Loucy (cell line): ENCODE results near the gene GAK.

Experiments used
- H2AFZ ChIP-seq: fragments of 200-600 bp; sonication (generic); 2 replicates; pipeline ENCODE4 v1.6.0; 2016; ENCODE audit warnings: antibody characterized with exemption, mild to moderate bottlenecking, low read length, moderate library complexity
- H3F3A ChIP-seq: fragments of 200-600 bp; 2 replicates; pipeline ENCODE4 v1.6.0; 2016; ENCODE audit warnings: antibody characterized with exemption, low read depth, mild to moderate bottlenecking
- H3K27me3 ChIP-seq: fragments of 200-600 bp; sonication (generic); 2 replicates; pipeline ENCODE4 v1.6.1; 2014; ENCODE audit warnings: low read length, mild to moderate bottlenecking; ENCODE audit not compliant: insufficient read depth, poor library complexity, severe bottlenecking
- H3K36me3 ChIP-seq: fragments of 200-600 bp; sonication (generic); 2 replicates; pipeline ENCODE4 v1.6.1; 2016; ENCODE audit warnings: low read length; ENCODE audit not compliant: insufficient read depth
- H3K4me1 ChIP-seq: fragments of 200-600 bp; sonication (generic); 2 replicates; pipeline ENCODE4 v1.5.1; 2014; ENCODE audit warnings: low read length, mild to moderate bottlenecking; ENCODE audit not compliant: insufficient read depth, poor library complexity, severe bottlenecking
- H3K4me2 ChIP-seq: fragments of 200-600 bp; sonication (generic); 2 replicates; pipeline ENCODE4 v1.6.0; 2014; ENCODE audit warnings: antibody characterized with exemption, low read length, low read depth, mild to moderate bottlenecking; ENCODE audit not compliant: poor library complexity, severe bottlenecking
- H3K4me3 ChIP-seq: fragments of 200-600 bp; sonication (generic); 2 replicates; pipeline ENCODE4 v1.5.1; 2014; ENCODE audit warnings: low read length, mild to moderate bottlenecking, mixed read lengths; ENCODE audit not compliant: poor library complexity, severe bottlenecking
- H3K79me2 ChIP-seq: fragments of 200-600 bp; sonication (generic); 2 replicates; pipeline ENCODE4 v1.6.1; 2014; ENCODE audit warnings: low read length; ENCODE audit not compliant: insufficient read depth
- H3K9ac ChIP-seq: fragments of 200-600 bp; sonication (generic); 2 replicates; pipeline ENCODE4 v1.6.0; 2014; ENCODE audit warnings: mild to moderate bottlenecking, low read depth, low read length, moderate library complexity; ENCODE audit not compliant: poor library complexity, severe bottlenecking
- H3K9me2 ChIP-seq: fragments of 200-600 bp; sonication (generic); replicated peaks from 2 replicates; pipeline ENCODE4 v1.6.1; 2016; ENCODE audit warnings: low read depth, low read length, mixed read lengths
- H3K9me3 ChIP-seq: fragments of 200-600 bp; sonication (generic); 2 replicates; pipeline ENCODE4 v1.6.1; 2014; ENCODE audit warnings: mild to moderate bottlenecking, antibody characterized with exemption, low read length, low read depth; ENCODE audit not compliant: insufficient read depth
- H4K20me1 ChIP-seq: fragments of 200-600 bp; sonication (generic); 2 replicates; pipeline ENCODE4 v1.6.0; 2014; ENCODE audit warnings: antibody characterized with exemption, low read length, mild to moderate bottlenecking; ENCODE audit not compliant: insufficient read depth, poor library complexity, severe bottlenecking
- EZH2phosphoT487 ChIP-seq: fragments of 200-600 bp; IDR thresholded peaks from 2 replicates; pipeline ENCODE4 v1.6.1; 2018; ENCODE audit warnings: antibody characterized with exemption, mild to moderate bottlenecking, moderate library complexity, borderline replicate concordance
- TF ChIP-seq, protein P1 (sequence below): fragments of 200-600 bp; sonication (generic); conservative IDR thresholded peaks from 2 replicates; pipeline ENCODE4 v1.5.1; 2014; ENCODE audit warnings: mild to moderate bottlenecking, antibody characterized with exemption, low read length

Gene GAK

DNA sequence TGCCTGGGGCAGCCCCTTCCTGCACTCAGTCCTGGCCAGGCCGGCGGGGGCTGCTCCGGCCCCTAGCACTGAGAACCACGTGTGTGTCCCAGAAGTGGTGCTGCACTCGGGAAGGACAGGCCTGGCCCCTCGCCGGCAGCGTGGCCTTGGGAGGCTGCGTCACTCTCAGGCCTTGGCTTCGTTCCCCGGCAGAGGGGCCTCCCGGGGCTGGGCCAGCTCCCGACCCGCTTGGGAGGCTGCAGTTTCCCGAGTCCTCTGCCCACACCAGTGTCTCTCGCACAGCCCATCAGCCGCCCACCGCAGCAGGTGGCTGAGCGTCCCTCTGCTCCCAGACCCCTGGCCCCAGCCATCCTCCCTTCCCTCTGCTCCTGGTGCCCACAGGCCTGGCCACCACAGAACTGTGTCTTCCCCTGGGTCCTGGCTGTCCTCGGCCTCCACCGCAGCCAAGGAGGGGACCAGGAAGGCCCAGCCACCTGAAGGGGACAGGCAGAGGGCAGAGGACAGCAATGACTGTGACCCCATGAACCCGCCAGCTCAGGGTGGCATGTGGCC, 95.3 kb downstream of the GAK start:
- TF ChIP-seq, protein P1, sequence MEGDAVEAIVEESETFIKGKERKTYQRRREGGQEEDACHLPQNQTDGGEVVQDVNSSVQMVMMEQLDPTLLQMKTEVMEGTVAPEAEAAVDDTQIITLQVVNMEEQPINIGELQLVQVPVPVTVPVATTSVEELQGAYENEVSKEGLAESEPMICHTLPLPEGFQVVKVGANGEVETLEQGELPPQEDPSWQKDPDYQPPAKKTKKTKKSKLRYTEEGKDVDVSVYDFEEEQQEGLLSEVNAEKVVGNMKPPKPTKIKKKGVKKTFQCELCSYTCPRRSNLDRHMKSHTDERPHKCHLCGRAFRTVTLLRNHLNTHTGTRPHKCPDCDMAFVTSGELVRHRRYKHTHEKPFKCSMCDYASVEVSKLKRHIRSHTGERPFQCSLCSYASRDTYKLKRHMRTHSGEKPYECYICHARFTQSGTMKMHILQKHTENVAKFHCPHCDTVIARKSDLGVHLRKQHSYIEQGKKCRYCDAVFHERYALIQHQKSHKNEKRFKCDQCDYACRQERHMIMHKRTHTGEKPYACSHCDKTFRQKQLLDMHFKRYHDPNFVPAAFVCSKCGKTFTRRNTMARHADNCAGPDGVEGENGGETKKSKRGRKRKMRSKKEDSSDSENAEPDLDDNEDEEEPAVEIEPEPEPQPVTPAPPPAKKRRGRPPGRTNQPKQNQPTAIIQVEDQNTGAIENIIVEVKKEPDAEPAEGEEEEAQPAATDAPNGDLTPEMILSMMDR: no peak
- TF ChIP-seq EZH2phosphoT487: no peak
- no peak overlapping the region for H3K9ac ChIP-seq
- H3K4me2 ChIP-seq: no peak overlapping the region
- H3F3A ChIP-seq: no peaks in the 10 kb centered on the region
- H2AFZ ChIP-seq: no peak overlapping the region
- H3K79me2 ChIP-seq: no peaks in the 10 kb centered on the region
- H3K27me3 ChIP-seq: no peaks in the 10 kb centered on the region
- H3K36me3 ChIP-seq: no peaks in the 10 kb centered on the region
- H3K4me1 ChIP-seq: no peaks in the 10 kb centered on the region
- no peak overlapping the region for H3K4me3 ChIP-seq
- no peaks in the 10 kb centered on the region for H3K9me2 ChIP-seq
- H3K9me3 ChIP-seq: peaks cover 27% of the 10 kb centered on the region; the same call in 1 of the 2 replicates
- no peaks in the 10 kb centered on the region for H4K20me1 ChIP-seq

DNA sequence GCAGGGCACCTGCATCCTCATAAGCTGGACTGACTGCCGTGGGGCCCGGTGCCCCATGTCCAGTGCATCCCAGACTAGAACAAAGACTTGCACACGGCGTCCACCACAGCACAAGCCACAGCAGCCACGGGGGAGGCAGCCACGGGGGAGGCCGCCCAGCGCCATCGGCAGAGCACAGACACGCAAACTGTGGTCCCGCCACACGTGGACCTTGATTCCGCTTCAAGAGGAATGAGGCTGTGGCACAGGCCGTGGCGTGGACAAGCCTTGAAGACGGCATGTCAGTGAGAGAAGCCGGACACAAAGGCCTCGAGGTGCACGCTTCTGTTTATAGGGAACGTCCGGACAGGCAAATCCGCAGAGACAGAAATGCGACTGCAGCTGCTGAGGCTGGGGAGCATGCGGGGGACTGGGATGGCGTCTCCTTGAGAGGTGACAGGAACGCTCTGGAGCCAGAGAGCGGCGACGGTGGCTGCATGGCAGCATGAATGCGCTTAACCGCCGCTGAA, 96.1 kb downstream of the GAK start:
- Histone ChIP-seq H3K9me3 (peaks cover 29% of the 10 kb centered on the region; the same call in 1 of the 2 replicates), H3F3A (no peaks in the 10 kb centered on the region), H3K4me3 (no peak overlapping the region), H3K27me3 (no peaks in the 10 kb centered on the region), H3K4me1 (no peaks in the 10 kb centered on the region), H3K9ac (no peak overlapping the region), H3K36me3 (no peaks in the 10 kb centered on the region), H2AFZ (no peak overlapping the region), H3K9me2 (no peaks in the 10 kb centered on the region), H4K20me1 (no peaks in the 10 kb centered on the region), H3K79me2 (no peaks in the 10 kb centered on the region), H3K4me2 (no peak overlapping the region)
- TF ChIP-seq, protein P1: no peak
- no peak for TF ChIP-seq EZH2phosphoT487

DNA sequence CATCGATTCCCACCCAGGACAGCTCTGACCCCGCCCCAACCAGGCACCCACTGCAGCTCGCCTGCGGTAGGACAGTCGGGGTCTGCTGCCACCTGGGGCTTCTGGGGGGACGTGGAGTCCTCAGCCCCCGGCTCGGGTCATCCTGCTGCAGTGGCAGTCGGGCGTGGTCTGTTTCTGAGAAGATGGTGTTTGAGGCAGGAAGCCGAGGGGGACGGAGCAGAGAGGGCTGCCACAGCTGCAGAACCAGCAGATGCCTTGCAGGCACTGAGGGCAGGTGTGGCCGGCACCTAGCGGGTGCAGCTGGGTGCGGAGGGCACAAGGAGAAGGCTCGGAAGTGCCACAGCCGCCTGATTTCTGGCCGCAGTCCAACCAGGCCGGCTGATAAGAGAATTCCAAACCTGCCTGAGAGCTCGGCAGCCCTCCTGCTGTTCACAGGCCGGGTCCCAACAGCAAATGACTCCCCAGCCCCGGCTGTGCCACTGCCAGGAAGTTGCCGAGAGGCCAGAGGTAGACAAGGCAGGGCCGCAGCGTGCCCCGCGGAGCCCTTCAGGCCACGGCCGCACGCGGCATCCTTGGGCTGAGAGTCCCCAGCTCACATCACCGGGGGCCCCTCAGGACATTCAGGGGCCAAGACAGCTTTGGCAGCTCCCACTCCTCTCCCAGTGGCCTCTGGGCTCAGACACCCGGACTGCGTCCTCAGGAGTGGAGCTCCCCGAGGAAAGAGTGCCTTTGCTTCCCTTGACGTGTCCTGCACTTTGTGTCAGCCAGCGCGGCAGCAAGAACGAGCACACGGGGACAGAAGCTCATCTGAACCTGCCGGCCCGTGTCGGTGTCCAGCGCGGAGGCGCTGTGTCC, 96.7 kb downstream of the GAK start:
- Histone ChIP-seq H3K79me2 (no peaks in the 10 kb centered on the region), H4K20me1 (no peaks in the 10 kb centered on the region), H3K27me3 (no peaks in the 10 kb centered on the region), H3K9ac (no peak overlapping the region), H3K4me1 (no peaks in the 10 kb centered on the region), H3F3A (no peaks in the 10 kb centered on the region), H3K36me3 (no peaks in the 10 kb centered on the region), H2AFZ (no peak overlapping the region), H3K9me2 (no peaks in the 10 kb centered on the region), H3K4me3 (no peak overlapping the region), H3K4me2 (no peak overlapping the region), H3K9me3 (peaks cover 28% of the 10 kb centered on the region; the same call in 1 of the 2 replicates)
- TF ChIP-seq EZH2phosphoT487: no peak
- TF ChIP-seq, protein P1: no peak
